C4-2B (cell line): ENCODE results near the gene NUP98.

Source experiments
- ZFX ChIP-seq: fragments of 450-650 bp; IDR thresholded peaks from 2 replicates; pipeline ENCODE4 v1.6.1; 2017
- TF ChIP-seq, protein P1 (sequence below): fragments of 450-650 bp; conservative IDR thresholded peaks from 2 replicates; pipeline ENCODE4 v1.5.1; 2017; ENCODE audit warnings: mild to moderate bottlenecking

DNA sequence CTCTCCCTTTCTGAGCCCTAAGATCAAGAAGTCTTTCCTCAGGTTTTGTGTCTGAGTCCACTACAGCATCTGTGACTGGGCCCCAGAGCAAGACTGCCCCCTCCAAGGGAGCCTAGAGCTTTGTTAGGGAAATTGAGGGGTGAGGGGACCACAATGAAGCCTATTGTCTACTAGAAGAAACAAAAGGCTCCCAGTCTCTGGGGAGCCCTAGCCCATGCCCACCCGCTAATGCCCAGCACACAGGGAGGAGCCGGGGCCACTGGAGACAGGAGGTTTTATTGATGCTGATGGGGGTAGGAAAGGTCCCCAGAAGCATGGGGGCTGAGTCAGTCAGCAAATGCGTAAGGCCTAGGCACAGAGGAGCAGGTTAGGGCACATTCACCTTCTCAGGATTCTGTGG lies 29.4 kb upstream of the NUP98 start:
- TF ChIP-seq, protein P1, sequence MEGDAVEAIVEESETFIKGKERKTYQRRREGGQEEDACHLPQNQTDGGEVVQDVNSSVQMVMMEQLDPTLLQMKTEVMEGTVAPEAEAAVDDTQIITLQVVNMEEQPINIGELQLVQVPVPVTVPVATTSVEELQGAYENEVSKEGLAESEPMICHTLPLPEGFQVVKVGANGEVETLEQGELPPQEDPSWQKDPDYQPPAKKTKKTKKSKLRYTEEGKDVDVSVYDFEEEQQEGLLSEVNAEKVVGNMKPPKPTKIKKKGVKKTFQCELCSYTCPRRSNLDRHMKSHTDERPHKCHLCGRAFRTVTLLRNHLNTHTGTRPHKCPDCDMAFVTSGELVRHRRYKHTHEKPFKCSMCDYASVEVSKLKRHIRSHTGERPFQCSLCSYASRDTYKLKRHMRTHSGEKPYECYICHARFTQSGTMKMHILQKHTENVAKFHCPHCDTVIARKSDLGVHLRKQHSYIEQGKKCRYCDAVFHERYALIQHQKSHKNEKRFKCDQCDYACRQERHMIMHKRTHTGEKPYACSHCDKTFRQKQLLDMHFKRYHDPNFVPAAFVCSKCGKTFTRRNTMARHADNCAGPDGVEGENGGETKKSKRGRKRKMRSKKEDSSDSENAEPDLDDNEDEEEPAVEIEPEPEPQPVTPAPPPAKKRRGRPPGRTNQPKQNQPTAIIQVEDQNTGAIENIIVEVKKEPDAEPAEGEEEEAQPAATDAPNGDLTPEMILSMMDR, result no peak
- TF ChIP-seq ZFX, result no peak
